Adipocyte (in vitro differentiated cells): ENCODE data around the gene ZNF575.
A peak's percentile ranks its signal among the peaks of the same experiment; 100 is the strongest.
"Not testable (repeated sequence)": the region's sequence is repeated elsewhere in the genome, so short reads cannot be mapped to it uniquely, and the experiment has no call there.

ENCODE experiments used
- DNase-seq: peaks from one replicate; pipeline ENCODE4 v3.0.0-alpha.2; 2015; ENCODE audit warnings: low read depth
- H3K27me3 ChIP-seq: replicated peaks from 2 replicates; pipeline ENCODE4 v1.7.0; 2013; ENCODE audit warnings: mild to moderate bottlenecking, low read length, moderate library complexity; ENCODE audit not compliant: control insufficient read depth, insufficient read depth
- H3K36me3 ChIP-seq: 2 replicates; pipeline ENCODE4 v1.7.0; 2013; ENCODE audit warnings: low read length, mild to moderate bottlenecking, moderate library complexity; ENCODE audit not compliant: control insufficient read depth, insufficient read depth, severe bottlenecking
- H3K4me1 ChIP-seq: 2 replicates; pipeline ENCODE4 v1.7.0; 2013; ENCODE audit warnings: mild to moderate bottlenecking, low read length, moderate library complexity; ENCODE audit not compliant: control insufficient read depth, insufficient read depth
- H3K4me3 ChIP-seq: 2 replicates; pipeline ENCODE4 v1.7.0; 2013; ENCODE audit warnings: mild to moderate bottlenecking, low read length, moderate library complexity
- H3K9ac ChIP-seq: 2 replicates; pipeline ENCODE4 v1.7.0; 2013; ENCODE audit warnings: mild to moderate bottlenecking, low read length, moderate library complexity
- H3K9me3 ChIP-seq: 2 replicates; pipeline ENCODE4 v1.7.0; 2013; ENCODE audit warnings: mild to moderate bottlenecking, low read length, moderate library complexity; ENCODE audit not compliant: control insufficient read depth

The ZNF575 gene

GRCh38 chr19:43512399-43512798, 20.6 kb upstream of the ZNF575 start:
- H3K9me3 ChIP-seq, H3K27me3 ChIP-seq, H3K4me1 ChIP-seq, H3K4me3 ChIP-seq, H3K9ac ChIP-seq, DNase-seq: not testable (repeated sequence)
- H3K36me3 ChIP-seq: peaks cover 16% of the 10 kb centered on the region

- Histone ChIP-seq H3K4me3 (no peak overlapping the region), H3K9me3 (no peaks in the 10 kb centered on the region), H3K27me3 (no peaks in the 10 kb centered on the region), H3K36me3 (no peaks in the 10 kb centered on the region), H3K4me1 (peaks cover 4% of the 10 kb centered on the region), H3K9ac (no peak overlapping the region)
- no peak for DNase-seq
Measured at GRCh38 chr19:43518051-43518450, 14.9 kb upstream of the ZNF575 start.

- H3K27me3 ChIP-seq: no peaks in the 10 kb centered on the region
- DNase-seq: peak; percentile 96
- peaks cover 4% of the 10 kb centered on the region for H3K4me1 ChIP-seq
- no peaks in the 10 kb centered on the region for H3K9me3 ChIP-seq
- H3K4me3 ChIP-seq: no peak overlapping the region
- no peaks in the 10 kb centered on the region for H3K36me3 ChIP-seq
- no peak overlapping the region for H3K9ac ChIP-seq
Measured at GRCh38 chr19:43519436-43520088, 13.4 kb upstream of the ZNF575 start.

- H3K36me3 ChIP-seq: no peaks in the 10 kb centered on the region
- no peak for DNase-seq
- H3K27me3 ChIP-seq: no peaks in the 10 kb centered on the region
- H3K4me1 ChIP-seq: peaks cover 27% of the 10 kb centered on the region
- H3K9ac ChIP-seq: no peak overlapping the region
- no peaks in the 10 kb centered on the region for H3K9me3 ChIP-seq
- H3K4me3 ChIP-seq: no peak overlapping the region
Measured at GRCh38 chr19:43522929-43523328, 10.1 kb upstream of the ZNF575 start.

GRCh38 chr19:43523696-43524095, 9.3 kb upstream of the ZNF575 start:
- not testable (repeated sequence) for H3K27me3 ChIP-seq, H3K36me3 ChIP-seq, H3K4me3 ChIP-seq, DNase-seq, H3K9ac ChIP-seq, H3K9me3 ChIP-seq
- peaks cover 31% of the 10 kb centered on the region for H3K4me1 ChIP-seq

GRCh38 chr19:43524922-43525835, 7.8 kb upstream of the ZNF575 start:
- Histone ChIP-seq H3K9me3 (no peaks in the 10 kb centered on the region), H3K36me3 (no peaks in the 10 kb centered on the region), H3K27me3 (no peaks in the 10 kb centered on the region), H3K9ac (peak overlapping the region; percentile 97), H3K4me3 (peak overlapping the region; percentile 97), H3K4me1 (peaks cover 27% of the 10 kb centered on the region)
- peak; percentile 78 for DNase-seq

GRCh38 chr19:43525836-43526771, 6.9 kb upstream of the ZNF575 start:
- DNase-seq: peak; percentile 64
- Histone ChIP-seq H3K4me3 (peak overlapping the region; percentile 97), H3K9ac (peak overlapping the region; percentile 97)

GRCh38 chr19:43526884-43527859, 5.8 kb upstream of the ZNF575 start, which contains the start of gene ETHE1:
ETHE1 (minus strand) TSS chr19:43527201; CDS start chr19:43527177, 24 bp downstream.
- H3K4me3 ChIP-seq: peak within 1 kb of the TSS; percentile 97
- no peaks in the 10 kb centered on the region for H3K36me3 ChIP-seq
- peaks cover 27% of the 10 kb centered on the region for H3K4me1 ChIP-seq
- peak within 1 kb of the TSS; percentile 97 for H3K9ac ChIP-seq
- H3K9me3 ChIP-seq: no peaks in the 10 kb centered on the region
- DNase-seq: peak; percentile 88
- H3K27me3 ChIP-seq: no peaks in the 10 kb centered on the region

More at GRCh38 chr19:43525836-43526771, 6.9 kb upstream of the ZNF575 start:
- H3K9me3 ChIP-seq: no peaks in the 10 kb centered on the region
- no peaks in the 10 kb centered on the region for H3K27me3 ChIP-seq
- H3K4me1 ChIP-seq: peaks cover 27% of the 10 kb centered on the region
- no peaks in the 10 kb centered on the region for H3K36me3 ChIP-seq

GRCh38 chr19:43527860-43528622, 4.9 kb upstream of the ZNF575 start:
- H3K27me3 ChIP-seq: no peaks in the 10 kb centered on the region
- peaks cover 36% of the 10 kb centered on the region for H3K4me1 ChIP-seq
- H3K36me3 ChIP-seq: no peaks in the 10 kb centered on the region
- no peaks in the 10 kb centered on the region for H3K9me3 ChIP-seq
- peak overlapping the region; percentile 97 for H3K9ac ChIP-seq
- DNase-seq: peak; percentile 15
- H3K4me3 ChIP-seq: peak overlapping the region; percentile 97
